Measurements from ENCODE around the gene UBP1. TPM values are rescaled to one million over a fixed set of nuclear protein-coding genes. Genes with fewer than 3 reads are reported as not detected.
"Not testable (repeated sequence)": the region's sequence is repeated elsewhere in the genome, so short reads cannot be mapped to it uniquely, and the experiment has no call there.

Gene UBP1
- total RNA-seq, 2 donors from 2014 or later = 69.0 to 92.2 TPM

DNA sequence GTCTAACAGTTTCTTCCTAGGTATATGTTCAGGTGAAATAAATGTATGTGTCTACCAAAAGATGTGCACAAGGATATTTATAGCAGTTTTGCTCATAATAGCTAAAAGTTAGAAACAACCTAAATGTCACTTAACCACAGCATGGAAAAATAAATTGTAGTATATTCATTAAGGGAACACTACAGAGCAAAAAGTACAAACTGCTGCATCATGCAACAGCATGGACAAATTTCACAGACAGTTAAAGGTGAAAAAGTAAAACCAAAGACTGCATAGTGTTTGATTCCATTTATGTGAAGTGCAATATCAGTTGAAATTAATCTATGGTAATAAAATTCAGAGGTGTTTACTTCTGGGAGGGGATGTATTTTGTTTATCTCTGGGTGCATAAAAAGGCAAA is 100.4 kb downstream of the UBP1 start:
- Histone ChIP-seq H3K36me3 (no peaks in the 10 kb centered on the region), H3K27ac (no peak overlapping the region), H3K27me3 (replicated peaks; ENCODE audit: insufficient read depth) (no peaks in the 10 kb centered on the region), H3K4me3 (no peak overlapping the region), H3K4me1 (ENCODE audit: control insufficient read depth in 1 of 2, low read depth in 2 of 2) (peaks cover 0 to under 1% of the 10 kb centered on the region in 2 donors), H3K9me3 (no peaks in the 10 kb centered on the region)
- ATAC-seq (ENCODE audit: insufficient number of reproducible peaks, low FRiP score, low read depth) (no peak), DNase-seq (ENCODE audit: low spot score) (no peak)
- TF ChIP-seq, protein P1, sequence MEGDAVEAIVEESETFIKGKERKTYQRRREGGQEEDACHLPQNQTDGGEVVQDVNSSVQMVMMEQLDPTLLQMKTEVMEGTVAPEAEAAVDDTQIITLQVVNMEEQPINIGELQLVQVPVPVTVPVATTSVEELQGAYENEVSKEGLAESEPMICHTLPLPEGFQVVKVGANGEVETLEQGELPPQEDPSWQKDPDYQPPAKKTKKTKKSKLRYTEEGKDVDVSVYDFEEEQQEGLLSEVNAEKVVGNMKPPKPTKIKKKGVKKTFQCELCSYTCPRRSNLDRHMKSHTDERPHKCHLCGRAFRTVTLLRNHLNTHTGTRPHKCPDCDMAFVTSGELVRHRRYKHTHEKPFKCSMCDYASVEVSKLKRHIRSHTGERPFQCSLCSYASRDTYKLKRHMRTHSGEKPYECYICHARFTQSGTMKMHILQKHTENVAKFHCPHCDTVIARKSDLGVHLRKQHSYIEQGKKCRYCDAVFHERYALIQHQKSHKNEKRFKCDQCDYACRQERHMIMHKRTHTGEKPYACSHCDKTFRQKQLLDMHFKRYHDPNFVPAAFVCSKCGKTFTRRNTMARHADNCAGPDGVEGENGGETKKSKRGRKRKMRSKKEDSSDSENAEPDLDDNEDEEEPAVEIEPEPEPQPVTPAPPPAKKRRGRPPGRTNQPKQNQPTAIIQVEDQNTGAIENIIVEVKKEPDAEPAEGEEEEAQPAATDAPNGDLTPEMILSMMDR (IDR thresholded peaks at IDR 0.05) = no peak

DNA sequence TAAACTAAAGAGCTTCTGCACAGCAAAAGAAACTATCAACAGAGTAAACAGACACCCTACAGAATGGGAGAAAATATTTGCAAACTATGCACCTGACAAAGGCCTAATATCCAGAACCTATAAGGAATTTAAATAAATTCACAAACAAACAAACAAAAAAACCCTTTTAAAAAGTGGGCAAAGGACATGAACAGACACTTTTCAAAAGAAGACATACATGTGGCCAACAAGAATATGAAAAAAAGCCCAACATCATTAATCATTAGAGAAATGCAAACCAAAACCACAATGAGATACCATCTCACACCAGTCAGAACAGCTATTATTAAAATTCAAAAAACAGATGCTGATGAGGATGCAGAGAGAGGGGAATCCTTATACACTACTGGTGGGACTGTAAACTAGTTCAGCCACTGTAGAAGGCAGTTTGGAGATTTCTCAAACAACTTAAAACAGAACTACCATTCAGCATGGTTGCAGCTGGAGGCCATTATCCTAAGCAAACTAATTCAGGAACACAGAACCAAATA is 101.2 kb downstream of the UBP1 start:
- H3K36me3 ChIP-seq; H3K27me3 ChIP-seq (replicated peaks; ENCODE audit: insufficient read depth); H3K9me3 ChIP-seq; H3K27ac ChIP-seq; H3K4me3 ChIP-seq; H3K4me1 ChIP-seq (ENCODE audit: control insufficient read depth in 1 of 2, low read depth in 2 of 2); ATAC-seq (ENCODE audit: insufficient number of reproducible peaks, low FRiP score, low read depth); DNase-seq (ENCODE audit: low spot score): not testable (repeated sequence)

Other genes with a start within 250 kb of the UBP1 start
- 100 to 1,000 TPM; 259 to 273 TPM for gene SUSD5, start 221.6 kb downstream of the UBP1 start, total RNA-seq
- 10 to 100 TPM; 21.7 to 24.6 TPM for gene FBXL2, start 163.0 kb downstream of the UBP1 start, total RNA-seq

Data from thoracic aorta (tissue), 2 donors.